ENCODE results near the gene LACRT. TPM values are rescaled to one million over a fixed set of nuclear protein-coding genes. Genes with fewer than 3 reads are reported as not detected.

LACRT gene
- total and polyA plus RNA-seq, 2 donors (not counting 3 experiments of a cell fraction or from before 2014, with no cell fraction given) = not detected

DNA sequence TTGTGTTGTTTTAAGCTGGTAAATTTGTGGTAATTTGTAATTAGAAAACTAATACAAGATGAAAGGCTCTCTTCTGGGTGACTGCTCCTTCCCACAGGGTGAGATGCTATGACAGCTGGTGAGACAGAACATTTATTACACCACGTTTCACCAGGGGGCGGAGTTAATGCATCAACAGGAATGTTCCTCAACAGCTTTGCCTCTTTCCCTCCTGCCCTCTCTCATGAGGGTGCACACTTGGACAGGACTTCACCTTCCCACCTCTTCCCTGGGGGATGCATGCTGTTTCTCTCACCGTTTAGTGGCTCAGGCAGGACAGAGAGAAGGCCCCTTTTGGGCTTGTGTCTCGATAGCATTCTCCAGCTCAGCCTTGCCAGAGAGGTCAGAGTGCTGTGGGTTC, 32.9 kb downstream of the LACRT start:
- Histone ChIP-seq H3K9me3 (replicated peaks; ENCODE audit: control insufficient read depth, insufficient read depth, low read length) (no peaks in the 10 kb centered on the region), H3K9ac (replicated peaks; ENCODE audit: extremely low read depth, insufficient read depth, low read length) (no peak overlapping the region), H3K4me2 (ENCODE audit: insufficient read depth, low read length) (no peak overlapping the region), H3K4me1 (ENCODE audit: control insufficient read depth, extremely low read depth, insufficient read depth, low read length) (no peaks in the 10 kb centered on the region), H3K27ac (ENCODE audit: insufficient read depth, low read depth, low read length) (no peak overlapping the region), H4K20me1 (replicated peaks; ENCODE audit: control insufficient read depth, extremely low read depth, insufficient read depth, low read length) (no peaks in the 10 kb centered on the region), H3K36me3 (ENCODE audit: control insufficient read depth in 2 of 2, extremely low read depth in 1 of 2, insufficient read depth in 2 of 2, low read length in 2 of 2) (no peaks in the 10 kb centered on the region), H3K79me2 (ENCODE audit: control insufficient read depth, insufficient read depth, low read length) (no peaks in the 10 kb centered on the region), H3K9me1 (replicated peaks; ENCODE audit: control insufficient read depth, extremely low read depth, insufficient read depth, low read length) (no peaks in the 10 kb centered on the region), H2AFZ (ENCODE audit: low read depth, low read length) (no peak overlapping the region), H3K4me3 (replicated peaks in 1 of 3; ENCODE audit: insufficient read depth in 1 of 3, low read depth in 1 of 3, low read length in 3 of 3) (no peak overlapping the region), H3K27me3 (ENCODE audit: control insufficient read depth in 2 of 2, insufficient read depth in 2 of 2, low read length in 2 of 2) (peaks cover 5 to 11% of the 10 kb centered on the region in 2 experiments)
- intact Hi-C loops (cut with micrococcal nuclease) (no loop called here), dilution Hi-C loops (cut with MboI; ENCODE audit: extremely low pct_ligation_motif_present, low sequenced_read_pairs) (no loop called here)
- BruUV-seq (replicated peaks) = no TSS peak
- ChIA-PET POLR2A (no interaction called here), CTCF (interaction anchor here (1.0 to 1.3 kb wide), 4 partner anchors 9 to 22 kb away, joined by 3 to 5 read pairs (median 4); no protein-coding TSS in a partner anchor)
- FAIRE-seq (no peak), DNase-seq (ENCODE audit: low read depth, low spot score) (no peak)
- TF ChIP-seq FOS (IDR thresholded peaks at IDR 0.05; ENCODE audit: borderline replicate concordance, insufficient read depth, low read length) (no peak), MYC (IDR thresholded peaks at IDR 0.05; ENCODE audit: low read depth, low read length) (no peak), JUN (IDR thresholded peaks at IDR 0.05; ENCODE audit: borderline replicate concordance, insufficient read depth, insufficient read length, low read depth) (no peak), POLR2A (IDR thresholded peaks at IDR 0.05; ENCODE audit: low read depth, low read length) (no peak), POLR2AphosphoS5 (IDR thresholded peaks at IDR 0.05; ENCODE audit: insufficient read depth, low read depth, low read length) (no peak), EZH2 (IDR thresholded peaks at IDR 0.05; ENCODE audit: borderline replicate concordance, low read depth, low read length, severe bottlenecking) (no peak), GATA2 (IDR thresholded peaks at IDR 0.05; ENCODE audit: insufficient read depth, insufficient read length, low read depth, low read length) (no peak)
- TF ChIP-seq, protein P1, sequence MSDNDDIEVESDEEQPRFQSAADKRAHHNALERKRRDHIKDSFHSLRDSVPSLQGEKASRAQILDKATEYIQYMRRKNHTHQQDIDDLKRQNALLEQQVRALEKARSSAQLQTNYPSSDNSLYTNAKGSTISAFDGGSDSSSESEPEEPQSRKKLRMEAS (IDR thresholded peaks at IDR 0.05; ENCODE audit: insufficient read depth, insufficient read length) = no peak
- TF ChIP-seq, protein P2, sequence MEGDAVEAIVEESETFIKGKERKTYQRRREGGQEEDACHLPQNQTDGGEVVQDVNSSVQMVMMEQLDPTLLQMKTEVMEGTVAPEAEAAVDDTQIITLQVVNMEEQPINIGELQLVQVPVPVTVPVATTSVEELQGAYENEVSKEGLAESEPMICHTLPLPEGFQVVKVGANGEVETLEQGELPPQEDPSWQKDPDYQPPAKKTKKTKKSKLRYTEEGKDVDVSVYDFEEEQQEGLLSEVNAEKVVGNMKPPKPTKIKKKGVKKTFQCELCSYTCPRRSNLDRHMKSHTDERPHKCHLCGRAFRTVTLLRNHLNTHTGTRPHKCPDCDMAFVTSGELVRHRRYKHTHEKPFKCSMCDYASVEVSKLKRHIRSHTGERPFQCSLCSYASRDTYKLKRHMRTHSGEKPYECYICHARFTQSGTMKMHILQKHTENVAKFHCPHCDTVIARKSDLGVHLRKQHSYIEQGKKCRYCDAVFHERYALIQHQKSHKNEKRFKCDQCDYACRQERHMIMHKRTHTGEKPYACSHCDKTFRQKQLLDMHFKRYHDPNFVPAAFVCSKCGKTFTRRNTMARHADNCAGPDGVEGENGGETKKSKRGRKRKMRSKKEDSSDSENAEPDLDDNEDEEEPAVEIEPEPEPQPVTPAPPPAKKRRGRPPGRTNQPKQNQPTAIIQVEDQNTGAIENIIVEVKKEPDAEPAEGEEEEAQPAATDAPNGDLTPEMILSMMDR (IDR thresholded peaks at IDR 0.05; ENCODE audit: extremely low read depth in 1 of 2, insufficient read depth in 1 of 2, low read depth in 1 of 2, low read length in 2 of 2) = no peak

Data from endothelial cell of umbilical vein (primary cell).